ENCODE results near the gene LIMA1.
"Not testable (repeated sequence)": the region's sequence is repeated elsewhere in the genome, so short reads cannot be mapped to it uniquely, and the experiment has no call there.

LIMA1 gene

GRCh38 chr12:50283229-50283923 lies at the start of gene LIMA1:
LIMA1 (minus strand) TSS chr12:50283520; CDS start chr12:50248751, 34,769 bp downstream.
- peak; percentile 96 for DNase-seq (ENCODE audit: low spot score)

- DNase-seq (ENCODE audit: low spot score) = no peak
Measured at GRCh38 chr12:50331745-50332144, 48.4 kb upstream of the LIMA1 start.

- DNase-seq (ENCODE audit: low spot score) = not testable (repeated sequence)
Measured at GRCh38 chr12:50328664-50329063, 45.3 kb upstream of the LIMA1 start.

GRCh38 chr12:50326590-50327284 lies 43.4 kb upstream of the LIMA1 start:
- no peak for DNase-seq (ENCODE audit: low spot score)

- DNase-seq (ENCODE audit: low spot score) = no peak
Measured at GRCh38 chr12:50325890-50326391, 42.6 kb upstream of the LIMA1 start.

GRCh38 chr12:50324770-50325169 lies 41.5 kb upstream of the LIMA1 start:
- DNase-seq (ENCODE audit: low spot score) = not testable (repeated sequence)

- DNase-seq (ENCODE audit: low spot score) = not testable (repeated sequence)
Measured at GRCh38 chr12:50324077-50324476, 40.8 kb upstream of the LIMA1 start.

GRCh38 chr12:50322206-50322605 lies 38.9 kb upstream of the LIMA1 start:
- no peak for DNase-seq (ENCODE audit: low spot score)

GRCh38 chr12:50317203-50317602 lies 33.9 kb upstream of the LIMA1 start:
- no peak for DNase-seq (ENCODE audit: low spot score)

GRCh38 chr12:50315803-50316202 lies 32.5 kb upstream of the LIMA1 start:
- no peak for DNase-seq (ENCODE audit: low spot score)

GRCh38 chr12:50314636-50315312 lies 31.5 kb upstream of the LIMA1 start:
- DNase-seq (ENCODE audit: low spot score) = peak; percentile 54

- not testable (repeated sequence) for DNase-seq (ENCODE audit: low spot score)
Measured at GRCh38 chr12:50313971-50314370, 30.7 kb upstream of the LIMA1 start.

GRCh38 chr12:50313256-50313931 lies 30.1 kb upstream of the LIMA1 start:
- DNase-seq (ENCODE audit: low spot score) = no peak

- DNase-seq (ENCODE audit: low spot score) = not testable (repeated sequence)
Measured at GRCh38 chr12:50311858-50312609, 28.7 kb upstream of the LIMA1 start.

- DNase-seq (ENCODE audit: low spot score) = no peak
Measured at GRCh38 chr12:50309950-50310349, 26.6 kb upstream of the LIMA1 start.

GRCh38 chr12:50302686-50303085 lies 19.4 kb upstream of the LIMA1 start:
- DNase-seq (ENCODE audit: low spot score) = peak; percentile 52

GRCh38 chr12:50297996-50298395 lies 14.7 kb upstream of the LIMA1 start:
- no peak for DNase-seq (ENCODE audit: low spot score)

GRCh38 chr12:50297027-50297426 lies 13.7 kb upstream of the LIMA1 start:
- no peak for DNase-seq (ENCODE audit: low spot score)

GRCh38 chr12:50296554-50296953 lies 13.2 kb upstream of the LIMA1 start:
- DNase-seq (ENCODE audit: low spot score) = no peak

GRCh38 chr12:50291377-50291776 lies 8.1 kb upstream of the LIMA1 start:
- no peak for DNase-seq (ENCODE audit: low spot score)

GRCh38 chr12:50290692-50291091 lies 7.4 kb upstream of the LIMA1 start:
- DNase-seq (ENCODE audit: low spot score) = not testable (repeated sequence)
